GM21381 (cell line): ENCODE measurements around the gene DYSF.

Source experiments
- ATAC-seq: cut with Tn5 transposase; IDR thresholded peaks from one replicate; pipeline ENCODE4 v1.9.1; 2021; ENCODE audit warnings: mild to moderate bottlenecking, moderate library complexity; ENCODE audit not compliant: unreplicated experiment

Gene DYSF

GRCh38 chr2:71548646-71549425 is 95.5 kb downstream of the DYSF start:
- no peak for ATAC-seq

- ATAC-seq, result no peak
Observed at GRCh38 chr2:71550801-71551630, 97.7 kb downstream of the DYSF start.

GRCh38 chr2:71551631-71551915 is 98.2 kb downstream of the DYSF start:
- no peak for ATAC-seq

- no peak for ATAC-seq
Observed at GRCh38 chr2:71552356-71552755, 99.0 kb downstream of the DYSF start.

GRCh38 chr2:71552861-71553301 is 99.5 kb downstream of the DYSF start:
- ATAC-seq, result no peak

- ATAC-seq, result no peak
Observed at GRCh38 chr2:71554028-71554705, 100.8 kb downstream of the DYSF start.

- no peak for ATAC-seq
Observed at GRCh38 chr2:71554706-71555056, 101.3 kb downstream of the DYSF start.

GRCh38 chr2:71555798-71556454 is 102.6 kb downstream of the DYSF start:
- ATAC-seq, result no peak

- no peak for ATAC-seq
Observed at GRCh38 chr2:71556692-71557250, 103.4 kb downstream of the DYSF start.

- ATAC-seq, result no peak
Observed at GRCh38 chr2:71557321-71557720, 104.0 kb downstream of the DYSF start.

GRCh38 chr2:71558300-71559051 is 105.1 kb downstream of the DYSF start:
- no peak for ATAC-seq

- ATAC-seq, result no peak
Observed at GRCh38 chr2:71559080-71559827, 105.9 kb downstream of the DYSF start.

GRCh38 chr2:71559828-71560637 is 106.7 kb downstream of the DYSF start:
- ATAC-seq, result no peak

GRCh38 chr2:71560638-71561011 is 107.3 kb downstream of the DYSF start:
- no peak for ATAC-seq

GRCh38 chr2:71561441-71562267 is 108.3 kb downstream of the DYSF start:
- ATAC-seq, result no peak

GRCh38 chr2:71562518-71562917 is 109.2 kb downstream of the DYSF start:
- no peak for ATAC-seq

GRCh38 chr2:71563872-71564271 is 110.5 kb downstream of the DYSF start:
- no peak for ATAC-seq

GRCh38 chr2:71564361-71564760 is 111.0 kb downstream of the DYSF start:
- no peak for ATAC-seq
